ENCODE data around the gene EFCAB11.
A peak's percentile ranks its signal among the peaks of the same experiment; 100 is the strongest.

The EFCAB11 gene

DNA sequence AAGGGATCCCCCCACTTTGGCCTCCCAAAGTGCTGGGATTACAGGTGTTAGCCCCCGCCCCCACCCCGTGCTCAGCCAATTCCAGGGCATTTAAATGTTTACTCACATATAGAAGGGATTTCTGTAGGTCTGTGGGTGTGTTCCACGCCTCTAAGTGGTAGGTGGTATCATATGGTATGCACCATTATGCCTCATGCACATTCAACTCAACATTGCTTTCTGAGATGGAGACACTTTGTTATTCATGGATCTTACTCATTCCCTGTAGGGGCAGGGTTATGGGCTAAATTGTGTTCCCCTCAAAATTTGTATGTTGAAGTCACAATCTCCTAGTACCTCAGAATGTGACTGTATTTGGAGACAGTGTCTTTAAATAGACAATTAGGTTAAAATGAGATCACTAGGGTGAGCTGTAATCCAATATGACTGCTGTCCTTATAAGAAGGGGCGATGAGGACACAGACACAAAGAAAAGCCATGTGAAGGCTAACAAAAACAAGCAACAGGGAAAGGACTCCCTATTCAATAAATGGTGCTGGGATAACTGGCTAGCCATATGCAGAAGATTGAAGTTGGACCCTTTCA is 200.6 kb downstream of the EFCAB11 start:
- DNase-seq = no peak

GRCh38 chr14:89750908-89751392 is 203.6 kb downstream of the EFCAB11 start:
- DNase-seq = peak; percentile 8

GRCh38 chr14:89750281-89750755 is 204.2 kb downstream of the EFCAB11 start:
- DNase-seq = no peak

GRCh38 chr14:89748004-89748403 is 206.5 kb downstream of the EFCAB11 start:
- no peak for DNase-seq

DNA sequence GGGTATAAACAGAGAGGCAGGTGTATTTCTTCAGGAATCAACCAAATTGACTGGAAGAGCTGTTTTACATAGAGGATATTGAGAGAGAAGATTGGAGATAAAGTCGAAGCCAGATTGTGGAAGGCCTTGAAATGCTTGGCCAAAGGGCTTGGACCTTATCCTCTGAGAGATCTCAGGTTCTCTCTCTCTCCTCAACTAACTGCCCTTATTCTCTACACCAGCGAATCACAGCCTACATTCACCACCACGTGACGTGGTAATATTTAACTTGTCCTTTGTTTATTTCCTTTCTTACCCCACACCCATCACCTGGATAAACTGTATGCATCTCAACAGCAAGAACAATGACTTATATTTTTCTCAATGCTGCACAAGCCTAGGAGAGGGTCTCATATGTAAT is 207.4 kb downstream of the EFCAB11 start:
- DNase-seq = no peak

DNA sequence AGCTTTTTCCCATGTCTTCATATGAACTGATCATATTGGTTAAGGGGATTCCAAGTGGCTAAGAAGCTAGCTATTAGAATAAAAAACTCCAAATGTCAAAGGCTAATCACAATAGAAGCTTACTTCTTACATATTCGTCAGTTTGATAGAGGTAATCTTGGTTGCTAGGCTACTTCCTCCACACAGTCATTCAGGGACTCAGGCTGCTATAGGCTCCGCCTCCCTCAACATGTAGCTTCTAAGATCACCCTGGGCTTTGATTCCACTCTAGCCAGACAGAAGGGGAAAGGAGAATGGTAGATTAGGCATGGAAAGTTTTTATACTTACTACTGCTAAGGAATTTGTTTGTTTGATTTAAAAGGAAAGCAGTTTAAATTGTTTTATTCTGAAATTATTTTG is 207.9 kb downstream of the EFCAB11 start:
- no peak for DNase-seq

GRCh38 chr14:89746135-89746534 is 208.4 kb downstream of the EFCAB11 start:
- DNase-seq = no peak
